Epidermal melanocyte (primary cell): ENCODE results near the gene DCPS.
"Not testable (repeated sequence)": the region's sequence is repeated elsewhere in the genome, so short reads cannot be mapped to it uniquely, and the experiment has no call there.

Source experiments
- DNase-seq: peaks from one replicate; pipeline ENCODE4 v3.0.0; 2011; ENCODE audit warnings: low spot score; ENCODE audit not compliant: insufficient read length

DCPS gene

GRCh38 chr11:126381960-126382359, 78.1 kb downstream of the DCPS start:
- DNase-seq = not testable (repeated sequence)

- not testable (repeated sequence) for DNase-seq
Observed at GRCh38 chr11:126382641-126383040, 78.8 kb downstream of the DCPS start.

GRCh38 chr11:126383339-126384335, 79.8 kb downstream of the DCPS start:
- DNase-seq = no peak

- DNase-seq = no peak
Observed at GRCh38 chr11:126384449-126385070, 80.7 kb downstream of the DCPS start.

GRCh38 chr11:126385991-126386728, 82.3 kb downstream of the DCPS start:
- DNase-seq = no peak

GRCh38 chr11:126386729-126387071, 82.8 kb downstream of the DCPS start:
- DNase-seq = not testable (repeated sequence)

GRCh38 chr11:126387857-126388256, 84.0 kb downstream of the DCPS start:
- DNase-seq = no peak

- DNase-seq = no peak
Observed at GRCh38 chr11:126390272-126390867, 86.5 kb downstream of the DCPS start.

- DNase-seq = no peak
Observed at GRCh38 chr11:126391286-126391954, 87.6 kb downstream of the DCPS start.

- no peak for DNase-seq
Observed at GRCh38 chr11:126391970-126392632, 88.2 kb downstream of the DCPS start.

- no peak for DNase-seq
Observed at GRCh38 chr11:126392633-126393013, 88.8 kb downstream of the DCPS start.

- DNase-seq = no peak
Observed at GRCh38 chr11:126393143-126393542, 89.3 kb downstream of the DCPS start.

GRCh38 chr11:126394036-126394435, 90.2 kb downstream of the DCPS start:
- no peak for DNase-seq

- not testable (repeated sequence) for DNase-seq
Observed at GRCh38 chr11:126394634-126395072, 90.8 kb downstream of the DCPS start.
